Peyer's patch (tissue), 4 donors: ENCODE measurements around the gene ELP2. TPM values are rescaled to one million over a fixed set of nuclear protein-coding genes. Genes with fewer than 3 reads are reported as not detected.

Experiments used
- DNase-seq, 3 donors: peaks; one replicate each; pipeline ENCODE4 v3.0.0-alpha.2; 2017 to 2019
- H3K27ac ChIP-seq, 4 donors: fragments of 200-600 bp; sonication (generic); one replicate each; pipeline ENCODE4 v1.5.1; 2016 to 2019
- H3K27me3 ChIP-seq, 2 donors: fragments of 200-600 bp; sonication (generic); one replicate each; pipeline ENCODE4 v1.5.1; 2019
- H3K36me3 ChIP-seq, 3 donors: fragments of 200-600 bp; sonication (generic); one replicate each; pipeline ENCODE4 v1.5.1; 2016 to 2019
- H3K4me1 ChIP-seq, 4 donors: fragments of 200-600 bp; sonication (generic); one replicate each; pipeline ENCODE4 v1.5.1; 2016 to 2019
- H3K4me3 ChIP-seq, 4 donors: fragments of 200-600 bp; sonication (generic); 1 replicate in 3 of 4; 2 replicates in 1 of 4; pipeline ENCODE4 v1.5.1; 2016 to 2019; ENCODE audit warnings: mild to moderate bottlenecking in 1 of 4
- H3K9me3 ChIP-seq, 4 donors: fragments of 200-600 bp; sonication (generic); one replicate each; pipeline ENCODE4 v1.5.1; 2016 to 2019; ENCODE audit warnings: mild to moderate bottlenecking in 1 of 4
- CTCF ChIP-seq, 6 experiments: fragments of 450-650 bp in 4 of 6; fragments of 200-600 bp in 2 of 6; sonication (generic) in 1 of 6; IDR thresholded peaks; one replicate each; pipeline ENCODE4 v1.5.1; 2017 to 2019; ENCODE audit warnings: antibody characterized with exemption in 6 of 6, mild to moderate bottlenecking in 3 of 6, moderate library complexity in 1 of 6
- POLR2A ChIP-seq, 2 donors: fragments of 450-650 bp; IDR thresholded peaks; one replicate each; pipeline ENCODE4 v1.5.1; 2017; ENCODE audit warnings: antibody characterized with exemption in 2 of 2, mild to moderate bottlenecking in 2 of 2, moderate library complexity in 2 of 2
- total RNA-seq, 4 donors: library from RNA; depleted of rRNA; stranded (reverse); fragments of >200 nt; gene quantifications; one replicate each; pipeline ENCODE4 v1.1.0, GENCODE V29; 2016

The ELP2 gene
- total RNA-seq, 4 donors from 2014 or later: 41.2 to 74.6 (median 55.7) TPM

GRCh38 chr18:36187193-36187825 is 57.6 kb downstream of the ELP2 start, which contains the start of gene MOCOS:
MOCOS (plus strand) TSS chr18:36187497; CDS start chr18:36187540, 43 bp downstream.
- no peaks in the 10 kb centered on the region for H3K9me3 ChIP-seq
- H3K4me1 ChIP-seq: peaks cover 0 to 17% (median 5%) of the 10 kb centered on the region in 4 donors
- H3K27ac ChIP-seq: peak within 1 kb of the TSS; percentile 40 to 90 (median 62)
- no peaks in the 10 kb centered on the region for H3K27me3 ChIP-seq
- peak; percentile 53 to 96 (median 91) for DNase-seq
- TF ChIP-seq CTCF (IDR thresholded peaks at IDR 0.05): no peak
- TF ChIP-seq POLR2A (IDR thresholded peaks at IDR 0.05): peak; percentile 90 to 91
- no peaks in the 10 kb centered on the region for H3K36me3 ChIP-seq
- H3K4me3 ChIP-seq: peak within 1 kb of the TSS; percentile 61 to 87 (median 72)

DNA sequence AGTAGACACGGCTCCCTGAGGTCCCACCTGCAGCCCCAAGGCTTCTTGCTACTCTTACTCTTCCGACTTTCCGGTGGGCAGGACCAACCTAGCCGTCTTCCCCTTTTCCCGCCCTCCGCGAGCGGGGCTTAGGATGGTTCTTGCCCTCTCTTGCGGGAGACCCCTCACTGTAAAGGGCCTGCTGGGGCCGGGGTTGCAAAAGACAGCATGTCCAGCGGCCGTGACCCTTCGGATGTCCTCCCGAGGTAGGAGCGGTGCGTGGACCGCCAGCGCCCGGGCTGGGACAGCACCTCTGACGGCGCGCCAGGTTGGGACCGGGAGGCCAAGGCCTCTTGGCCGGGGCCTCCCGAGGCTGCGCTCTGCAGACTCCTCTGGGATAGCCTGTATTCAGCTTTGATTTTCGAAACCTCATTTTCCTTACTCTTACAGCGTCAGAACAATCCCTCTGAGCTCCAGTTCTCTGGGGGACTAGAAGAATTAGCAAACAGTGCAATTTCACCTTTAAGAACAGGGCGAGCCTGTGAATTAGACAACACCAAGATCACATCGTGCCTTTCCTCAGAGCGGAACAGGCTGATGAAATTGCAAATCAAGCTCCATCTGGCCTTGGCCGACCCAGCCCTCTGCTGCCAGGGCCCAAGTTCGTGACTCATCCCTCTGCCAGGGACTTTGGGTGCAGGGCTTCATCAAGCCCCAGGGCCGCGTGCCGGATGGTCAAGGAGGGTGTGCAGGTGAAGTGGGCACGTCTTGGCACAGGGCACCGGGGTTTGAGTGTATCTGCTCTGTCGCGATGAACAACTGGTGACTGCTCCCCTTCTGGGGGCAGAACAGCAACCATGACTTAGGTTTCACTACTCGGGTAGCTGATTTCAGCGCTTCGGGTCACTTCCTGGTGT is 58.4 kb downstream of the ELP2 start:
- H3K9me3 ChIP-seq: no peaks in the 10 kb centered on the region
- H3K36me3 ChIP-seq: no peaks in the 10 kb centered on the region
- DNase-seq: peak in 2 of 3 donors; percentile 68 to 73
- peaks cover 0 to 17% (median 5%) of the 10 kb centered on the region in 4 donors for H3K4me1 ChIP-seq
- TF ChIP-seq CTCF (IDR thresholded peaks at IDR 0.05) (no peak), POLR2A (IDR thresholded peaks at IDR 0.05) (no peak)
- H3K27ac ChIP-seq: peak overlapping the region in 3 of 4 donors; percentile 57 to 90 (median 68)
- H3K4me3 ChIP-seq: peak overlapping the region; percentile 61 to 87 (median 72)
- no peaks in the 10 kb centered on the region for H3K27me3 ChIP-seq

DNA sequence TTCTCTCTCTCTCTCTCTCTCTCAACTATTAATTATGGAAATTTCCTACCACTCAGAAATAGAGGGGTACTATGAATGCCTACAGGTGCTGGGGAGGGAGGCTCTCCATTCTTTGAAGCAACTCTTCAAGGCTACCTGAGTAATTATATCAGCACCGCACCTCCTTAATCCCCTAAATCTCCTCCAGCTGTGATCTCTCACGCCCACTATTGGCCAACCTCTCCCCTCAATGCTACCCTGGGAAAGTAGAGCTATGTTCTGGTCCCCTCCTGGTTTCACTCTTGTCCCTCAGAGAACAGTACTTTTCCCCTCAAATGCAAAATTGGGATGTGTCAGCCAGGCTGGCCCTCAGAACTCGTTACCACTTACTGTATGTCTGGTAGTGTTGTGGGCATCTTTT is 59.2 kb downstream of the ELP2 start:
- Histone ChIP-seq H3K4me3 (peak overlapping the region in 2 of 4 donors; percentile 81 to 87), H3K36me3 (no peaks in the 10 kb centered on the region), H3K9me3 (no peaks in the 10 kb centered on the region), H3K27ac (no peak overlapping the region), H3K27me3 (no peaks in the 10 kb centered on the region), H3K4me1 (peaks cover 0 to 17% (median 5%) of the 10 kb centered on the region in 4 donors)
- DNase-seq: peak in 1 of 3 donors; percentile 15
- TF ChIP-seq POLR2A (IDR thresholded peaks at IDR 0.05) (no peak), CTCF (IDR thresholded peaks at IDR 0.05) (no peak)

DNA sequence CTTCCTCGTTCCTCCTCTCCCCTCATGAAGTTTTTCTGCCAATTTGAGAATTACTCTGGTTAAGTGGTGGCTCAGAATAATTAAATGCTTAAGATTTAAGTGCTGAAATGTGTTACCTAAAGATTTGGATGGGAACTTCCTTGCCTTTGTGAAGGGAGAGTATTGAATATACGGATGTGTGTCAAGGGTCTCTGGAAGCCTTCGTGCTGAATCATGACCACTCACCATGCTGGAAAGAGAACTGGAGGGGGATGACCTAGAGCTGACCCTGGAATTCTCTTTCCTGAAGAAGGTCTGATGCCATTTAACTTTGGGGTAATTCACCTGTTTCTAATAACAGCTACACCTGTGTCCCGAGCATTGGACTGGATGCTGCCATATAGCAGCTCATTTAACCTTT is 59.8 kb downstream of the ELP2 start:
- no peak for TF ChIP-seq POLR2A (IDR thresholded peaks at IDR 0.05)
- TF ChIP-seq CTCF (IDR thresholded peaks at IDR 0.05): no peak
- Histone ChIP-seq H3K36me3 (no peaks in the 10 kb centered on the region), H3K4me3 (no peak overlapping the region), H3K27me3 (no peaks in the 10 kb centered on the region), H3K4me1 (peaks cover 0 to 17% (median 5%) of the 10 kb centered on the region in 4 donors), H3K27ac (no peak overlapping the region), H3K9me3 (no peaks in the 10 kb centered on the region)
- peak in 1 of 3 donors; percentile 10 for DNase-seq

DNA sequence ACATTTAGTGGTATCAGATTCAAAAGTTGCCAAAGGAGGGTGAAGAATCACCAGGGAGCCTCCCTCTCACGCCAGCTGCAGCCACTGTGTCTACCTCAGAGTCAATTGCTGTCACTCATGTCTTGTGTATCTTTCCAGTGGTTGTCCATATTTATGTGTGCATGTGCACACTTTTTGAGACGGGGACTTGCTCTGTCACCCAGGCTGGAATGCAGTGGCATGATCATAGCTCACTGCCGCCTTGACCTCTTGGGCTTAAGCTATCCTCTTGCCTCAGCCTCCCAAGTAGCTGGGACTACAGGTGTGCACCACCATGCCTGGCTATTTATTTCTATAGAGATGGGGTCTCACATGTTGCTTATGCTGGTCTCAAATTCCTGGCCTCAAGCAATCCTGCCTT is 61.6 kb downstream of the ELP2 start:
- no peak for TF ChIP-seq CTCF (IDR thresholded peaks at IDR 0.05)
- TF ChIP-seq POLR2A (IDR thresholded peaks at IDR 0.05): no peak

More for the DNA sequence above, 61.6 kb downstream of the ELP2 start:
- no peaks in the 10 kb centered on the region for H3K9me3 ChIP-seq
- H3K36me3 ChIP-seq: no peaks in the 10 kb centered on the region
- no peak overlapping the region for H3K27ac ChIP-seq
- no peak for DNase-seq
- peaks cover 0 to 12% (median 4%) of the 10 kb centered on the region in 4 donors for H3K4me1 ChIP-seq
- H3K4me3 ChIP-seq: no peak overlapping the region
- no peaks in the 10 kb centered on the region for H3K27me3 ChIP-seq
